Inflammatory macrophage (primary cell): ENCODE data around the gene NFATC4.

ENCODE experiments used
- DNase-seq, 2 donors: peaks; one replicate each; pipeline ENCODE4 v3.0.0-alpha.2; 2020 to 2022

NFATC4 gene

GRCh38 chr14:24411443-24412389, 43.7 kb downstream of the NFATC4 start:
- peak; percentile 49 to 63 for DNase-seq

DNA sequence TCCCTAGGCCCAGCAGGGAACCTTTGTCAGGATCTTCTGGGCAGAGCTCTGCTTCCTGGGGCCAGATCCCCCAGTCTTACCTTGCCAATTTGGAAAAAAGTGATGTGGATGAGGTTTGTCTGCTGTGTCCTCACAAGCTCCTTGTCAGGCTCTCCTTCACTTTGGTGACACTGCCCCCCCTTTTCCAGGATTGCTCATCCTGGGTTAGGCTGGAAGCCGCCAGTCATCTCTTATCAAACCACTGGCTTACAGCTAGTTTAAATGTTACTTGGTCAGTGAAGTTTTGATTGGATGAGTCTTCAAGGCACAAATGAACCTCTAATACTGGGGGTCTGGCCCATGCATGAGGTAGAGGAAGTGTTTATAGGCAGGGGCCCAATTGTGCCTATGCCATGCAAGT, 46.1 kb downstream of the NFATC4 start:
- no peak for DNase-seq

DNA sequence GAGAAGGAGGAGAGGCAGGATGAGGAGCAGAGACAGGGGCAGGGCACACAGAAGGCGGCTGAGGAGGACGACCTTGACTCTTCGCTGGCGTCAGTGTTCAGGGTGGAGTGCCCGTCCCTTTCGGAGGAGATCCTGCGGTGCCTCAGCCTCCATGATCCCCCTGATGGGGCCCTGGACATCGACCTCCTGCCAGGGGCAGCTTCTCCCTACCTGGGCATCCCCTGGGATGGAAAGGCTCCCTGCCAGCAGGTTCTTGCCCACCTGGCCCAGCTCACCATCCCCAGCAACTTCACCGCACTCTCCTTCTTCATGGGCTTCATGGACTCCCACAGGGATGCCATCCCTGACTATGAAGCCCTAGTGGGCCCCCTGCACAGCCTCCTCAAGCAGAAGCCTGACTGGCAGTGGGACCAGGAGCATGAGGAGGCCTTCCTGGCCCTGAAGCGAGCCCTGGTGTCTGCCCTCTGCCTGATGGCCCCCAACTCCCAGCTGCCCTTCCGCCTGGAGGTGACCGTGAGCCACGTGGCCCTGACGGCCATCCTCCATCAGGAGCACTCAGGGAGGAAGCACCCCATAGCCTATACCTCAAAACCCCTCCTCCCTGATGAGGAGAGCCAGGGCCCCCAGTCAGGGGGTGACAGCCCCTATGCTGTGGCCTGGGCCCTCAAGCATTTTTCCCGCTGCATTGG, 46.9 kb downstream of the NFATC4 start:
- DNase-seq, result no peak

DNA sequence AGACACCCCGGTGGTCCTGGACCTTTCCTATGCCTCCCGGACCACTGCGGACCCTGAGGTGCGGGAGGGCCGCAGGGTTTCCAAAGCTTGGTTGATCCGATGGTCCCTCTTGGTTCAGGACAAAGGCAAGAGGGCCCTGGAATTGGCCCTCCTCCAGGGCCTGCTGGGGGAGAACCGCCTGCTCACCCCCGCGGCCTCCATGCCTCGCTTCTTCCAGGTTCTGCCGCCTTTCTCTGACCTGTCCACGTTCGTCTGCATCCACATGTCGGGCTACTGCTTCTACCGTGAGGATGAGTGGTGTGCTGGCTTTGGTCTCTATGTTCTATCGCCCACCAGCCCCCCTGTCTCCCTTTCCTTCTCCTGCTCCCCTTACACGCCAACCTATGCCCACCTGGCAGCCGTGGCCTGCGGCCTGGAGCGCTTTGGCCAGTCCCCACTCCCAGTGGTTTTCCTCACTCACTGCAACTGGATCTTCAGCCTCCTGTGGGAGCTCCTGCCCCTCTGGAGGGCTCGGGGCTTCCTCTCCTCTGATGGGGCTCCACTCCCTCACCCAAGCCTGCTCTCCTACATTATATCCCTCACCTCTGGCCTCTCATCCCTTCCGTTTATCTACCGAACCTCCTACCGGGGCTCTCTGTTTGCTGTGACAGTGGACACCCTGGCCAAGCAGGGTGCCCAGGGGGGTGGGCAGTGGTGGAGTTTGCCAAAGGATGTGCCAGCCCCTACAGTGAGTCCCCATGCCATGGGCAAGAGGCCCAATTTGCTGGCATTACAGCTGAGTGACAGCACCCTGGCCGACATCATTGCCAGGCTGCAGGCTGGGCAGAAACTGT, 47.7 kb downstream of the NFATC4 start:
- DNase-seq, result no peak

GRCh38 chr14:24416254-24416931, 48.4 kb downstream of the NFATC4 start:
- no peak for DNase-seq

DNA sequence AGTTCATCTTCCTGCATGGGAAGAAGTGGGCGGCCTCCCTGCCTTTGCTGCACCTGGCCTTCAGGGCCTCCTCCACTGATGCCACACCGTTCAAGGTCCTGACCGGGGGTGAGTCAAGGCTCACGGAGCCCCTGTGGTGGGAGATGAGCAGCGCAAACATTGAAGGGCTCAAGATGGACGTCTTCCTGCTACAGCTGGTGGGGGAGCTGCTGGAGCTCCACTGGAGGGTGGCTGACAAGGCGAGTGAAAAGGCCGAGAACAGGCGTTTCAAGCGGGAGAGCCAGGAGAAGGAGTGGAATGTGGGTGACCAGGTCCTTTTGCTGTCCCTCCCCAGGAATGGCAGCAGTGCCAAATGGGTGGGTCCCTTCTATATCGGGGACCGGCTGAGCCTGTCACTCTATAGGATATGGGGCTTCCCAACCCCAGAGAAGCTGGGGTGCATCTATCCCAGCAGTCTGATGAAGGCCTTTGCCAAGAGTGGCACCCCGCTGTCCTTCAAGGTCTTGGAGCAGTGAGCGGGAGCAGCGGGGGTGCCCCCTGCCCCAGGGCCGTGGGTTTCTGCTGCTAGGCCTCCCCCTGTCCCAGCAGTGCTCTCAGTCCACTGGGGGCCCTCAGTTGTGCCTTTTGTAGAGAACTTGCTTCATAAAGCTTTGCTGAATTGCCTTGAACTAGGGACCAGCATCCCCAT, 49.1 kb downstream of the NFATC4 start:
- DNase-seq, result no peak

DNA sequence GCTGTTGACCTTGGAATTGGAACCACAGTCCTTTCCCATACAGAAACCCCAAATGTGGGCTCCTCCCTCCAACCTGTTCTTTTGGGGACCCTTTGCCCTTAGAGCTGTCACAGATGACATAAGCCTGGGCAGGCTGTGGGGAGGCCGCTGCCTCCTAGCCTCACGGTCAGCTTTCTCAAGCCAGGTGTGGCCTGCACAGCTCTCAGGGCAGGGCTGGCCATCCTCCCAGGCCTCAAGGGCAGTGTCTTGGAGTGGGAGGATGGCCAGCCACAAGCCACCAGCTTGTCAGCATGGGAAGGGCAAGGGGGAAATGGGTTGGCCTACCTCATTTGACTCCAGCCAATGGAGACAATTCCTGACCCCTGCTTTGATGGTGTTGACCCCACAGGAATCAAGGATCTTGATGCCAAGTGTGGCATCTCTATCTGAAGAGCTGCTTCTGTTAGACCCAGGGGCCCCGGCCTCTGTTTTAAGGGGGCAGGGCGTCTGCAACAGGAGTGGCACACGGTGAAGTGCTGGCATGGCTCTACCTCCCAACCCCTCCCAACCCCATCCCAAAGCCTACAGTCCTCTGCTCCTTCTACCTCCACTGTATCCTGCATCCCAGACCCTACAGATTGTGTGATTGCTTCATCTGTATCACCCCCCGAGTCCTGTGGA, 50.0 kb downstream of the NFATC4 start:
- no peak for DNase-seq

GRCh38 chr14:24418492-24418873, 50.5 kb downstream of the NFATC4 start:
- DNase-seq, result no peak

DNA sequence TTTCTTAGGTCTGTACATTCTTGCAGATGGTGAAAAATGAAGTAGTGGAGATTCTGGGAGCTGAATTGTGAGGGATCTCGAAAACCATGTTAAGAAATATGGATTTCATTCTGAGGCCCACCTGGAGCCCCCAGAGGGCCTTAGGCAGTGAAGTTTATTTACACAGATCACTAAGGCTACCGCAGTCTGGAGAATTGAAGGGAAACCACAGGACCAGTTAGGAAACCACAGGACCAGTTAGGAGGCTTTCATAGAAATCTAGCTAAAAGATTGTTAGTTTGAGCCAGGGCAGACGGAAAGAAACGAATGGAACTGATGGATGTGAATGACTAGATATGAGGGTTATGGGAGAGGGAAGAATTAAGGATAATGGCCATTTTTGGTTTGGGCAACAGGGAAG, 54.3 kb downstream of the NFATC4 start:
- DNase-seq, result no peak

DNA sequence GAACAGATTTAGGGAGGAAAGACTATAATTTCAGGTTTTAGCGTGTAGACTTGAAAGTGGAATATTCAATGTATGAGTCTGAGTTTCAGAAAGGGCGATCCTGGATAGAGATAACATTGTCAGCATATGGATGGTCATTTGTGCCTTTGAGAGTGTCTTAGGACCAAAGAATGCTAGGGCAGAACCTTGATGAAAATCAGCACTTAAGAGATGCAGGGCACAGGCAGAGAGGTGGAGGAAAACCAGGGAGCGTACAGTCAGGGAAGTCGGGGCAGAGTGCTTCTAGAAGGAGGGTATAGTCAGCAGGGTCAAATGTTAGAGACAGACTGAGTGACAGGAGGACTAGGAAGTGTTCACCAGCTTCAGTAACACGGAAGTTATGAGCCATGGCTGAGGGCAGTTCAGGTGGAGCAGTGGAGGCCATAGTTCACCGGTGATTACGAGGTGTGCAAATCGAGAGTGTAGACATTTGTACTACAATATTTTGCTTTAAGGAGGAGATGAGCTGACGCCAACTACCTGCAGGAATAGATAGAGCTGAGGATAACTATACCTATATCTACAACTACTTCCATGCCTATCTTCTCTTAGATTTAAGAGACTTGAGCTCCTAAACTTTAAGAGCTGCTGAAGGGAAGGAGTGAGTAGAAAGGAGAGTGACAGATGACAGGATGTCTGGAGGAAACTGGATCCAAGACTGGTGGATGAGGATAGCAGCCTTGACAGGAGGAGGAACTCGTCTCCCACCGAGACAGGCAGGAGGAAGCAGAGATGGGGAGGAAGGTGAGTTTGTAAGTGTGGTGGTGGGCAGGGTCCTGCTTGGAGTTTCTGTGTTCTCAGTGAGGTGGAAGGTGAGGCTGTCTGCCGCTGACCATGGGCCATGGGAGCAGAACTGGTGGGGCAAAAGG, 55.0 kb downstream of the NFATC4 start:
- no peak for DNase-seq

DNA sequence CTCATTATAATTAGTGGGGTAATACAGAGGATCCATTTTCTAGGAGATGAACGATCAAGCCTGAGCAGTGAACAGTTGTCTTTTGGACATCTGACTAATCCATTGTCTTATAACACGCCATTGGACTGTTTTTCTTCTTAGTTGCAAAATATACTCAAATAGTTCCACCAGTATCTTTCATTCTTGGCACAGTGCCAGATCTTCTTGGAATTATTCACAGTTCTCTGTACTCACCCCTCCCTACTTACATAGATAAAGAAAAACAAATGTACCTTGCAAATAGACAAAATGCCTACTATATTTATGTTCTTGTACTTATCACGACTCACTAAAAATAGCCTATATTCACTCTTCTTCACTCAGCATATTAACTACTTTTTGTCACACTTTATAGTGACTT, 57.7 kb downstream of the NFATC4 start:
- peak in 1 of 2 donors; percentile 72 for DNase-seq

- DNase-seq, result no peak
These were observed 58.3 kb downstream of the NFATC4 start for GRCh38 chr14:24426150-24426911.

GRCh38 chr14:24426912-24427536, 59.0 kb downstream of the NFATC4 start:
- no peak for DNase-seq

DNA sequence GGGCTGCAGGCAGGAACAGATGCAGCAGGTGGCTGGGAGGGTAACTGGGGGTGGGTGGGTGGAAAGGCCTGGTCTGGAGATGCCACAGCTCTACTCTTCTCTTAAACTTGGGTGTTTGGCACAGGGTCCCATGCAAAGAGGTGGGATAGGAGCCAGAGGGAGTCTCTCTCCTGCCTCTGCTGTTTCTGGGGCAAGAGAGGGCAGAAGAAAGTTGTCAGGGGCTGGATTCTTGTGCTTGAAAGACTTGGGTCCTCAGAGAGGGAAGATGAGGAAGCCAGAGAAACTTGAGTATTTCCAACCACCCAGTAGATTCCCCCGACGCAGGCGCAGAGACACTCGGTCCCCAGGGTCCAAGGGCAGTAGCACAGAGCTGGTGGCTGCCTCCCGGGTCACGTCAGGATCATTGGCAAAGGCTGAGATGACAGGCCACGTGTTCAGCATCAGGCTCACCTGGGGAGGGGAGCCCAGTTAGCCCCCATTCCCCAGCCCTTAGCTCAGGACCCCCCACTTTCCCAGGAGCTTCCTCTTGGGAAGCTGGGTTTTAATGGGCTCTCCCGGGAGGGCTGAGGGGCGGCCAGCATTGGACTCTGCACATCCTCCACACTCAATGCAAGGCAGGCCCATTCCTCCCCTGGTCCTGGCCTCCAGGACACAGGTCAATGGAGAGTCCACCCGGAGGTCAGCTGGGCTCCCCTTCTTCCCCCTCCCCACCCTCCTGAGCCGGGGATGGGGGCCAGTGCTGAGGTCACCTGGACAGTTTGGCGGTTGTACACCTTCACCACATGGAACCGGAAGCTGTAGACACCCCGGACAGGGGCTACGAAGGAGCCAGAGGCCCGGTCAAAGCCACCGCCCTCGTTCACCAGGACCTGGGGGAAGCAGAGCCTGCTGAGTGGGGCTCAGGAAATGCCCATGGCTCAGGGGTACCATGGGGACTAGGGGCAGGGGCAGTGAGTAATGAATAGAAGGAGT, 59.8 kb downstream of the NFATC4 start:
- DNase-seq, result no peak

- no peak for DNase-seq
These were observed 60.8 kb downstream of the NFATC4 start for GRCh38 chr14:24428628-24429394.
